Head of caudate nucleus (tissue), 42 donors: ENCODE measurements around the gene NAA16.

Experiments
- DNase-seq, 42 donors: peaks; one replicate each; pipeline versions ENCODE4 v3.0.0 to v3.0.0-alpha.2; 2020 to 2021; ENCODE audit warnings: mixed read lengths in 7 of 42
- intact Hi-C: fragments of 100-400 bp; cut with DNase I; formaldehyde crosslinking; loops from one replicate; pipeline ENCODE4 v1.15.0; 2022

Gene NAA16

DNA sequence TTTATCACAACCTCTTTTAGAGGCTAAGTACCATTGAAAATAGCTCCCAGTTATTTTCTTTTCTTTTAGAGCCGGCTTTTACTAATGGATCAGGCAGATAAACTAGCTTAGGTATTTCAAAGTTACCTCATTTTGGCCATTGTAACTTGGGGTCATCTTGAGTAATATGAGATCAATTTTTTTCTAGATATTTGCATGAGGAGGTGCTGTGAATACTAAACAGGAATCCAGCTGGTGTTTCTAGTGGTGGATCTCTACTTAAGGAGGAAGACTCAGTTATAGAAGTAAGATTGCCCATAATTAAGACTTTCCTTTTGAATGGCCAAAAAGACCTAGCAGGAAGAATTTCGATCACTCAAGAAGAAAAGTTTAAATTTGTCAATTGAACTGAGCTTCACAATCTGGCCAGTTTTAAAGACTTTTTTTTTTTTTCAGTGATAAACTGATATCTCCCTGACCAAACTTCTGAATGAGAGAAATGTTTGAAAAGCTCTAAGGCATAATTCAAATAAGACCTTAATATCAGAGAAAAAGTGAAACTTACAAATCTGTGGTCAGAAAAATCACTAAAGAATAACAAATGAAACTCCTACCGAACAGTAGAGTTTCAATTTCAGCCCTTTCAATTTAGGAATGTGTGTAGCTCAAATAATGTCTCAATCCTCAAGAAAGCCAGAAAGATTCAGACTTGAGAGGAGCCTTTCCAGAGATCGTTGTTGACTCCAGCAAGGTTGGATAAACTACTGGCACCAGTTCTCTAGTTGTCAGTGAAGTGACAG is 11.6 kb upstream of the NAA16 start:
- intact Hi-C loops, result no loop called here
- DNase-seq, result no peak

DNA sequence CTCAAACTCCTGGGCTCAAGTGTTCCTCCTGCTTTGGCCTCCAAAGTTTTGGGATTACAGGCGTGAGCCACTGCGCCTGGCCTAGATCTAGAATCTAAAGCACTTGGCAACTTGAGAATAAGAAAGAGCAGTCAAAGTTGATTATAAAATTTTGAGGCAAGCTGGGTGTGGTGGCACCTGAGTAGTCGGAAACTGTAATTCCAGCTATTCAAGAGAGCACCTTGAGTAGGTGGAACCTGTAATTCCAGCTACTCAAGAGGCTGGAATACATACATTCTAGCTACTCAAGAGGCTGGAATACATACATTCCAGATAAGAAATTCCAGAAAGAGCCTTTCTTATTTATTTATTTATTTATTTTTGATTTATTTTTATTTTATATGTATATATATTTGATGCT is 8.3 kb upstream of the NAA16 start:
- intact Hi-C loops, result no loop called here

DNA sequence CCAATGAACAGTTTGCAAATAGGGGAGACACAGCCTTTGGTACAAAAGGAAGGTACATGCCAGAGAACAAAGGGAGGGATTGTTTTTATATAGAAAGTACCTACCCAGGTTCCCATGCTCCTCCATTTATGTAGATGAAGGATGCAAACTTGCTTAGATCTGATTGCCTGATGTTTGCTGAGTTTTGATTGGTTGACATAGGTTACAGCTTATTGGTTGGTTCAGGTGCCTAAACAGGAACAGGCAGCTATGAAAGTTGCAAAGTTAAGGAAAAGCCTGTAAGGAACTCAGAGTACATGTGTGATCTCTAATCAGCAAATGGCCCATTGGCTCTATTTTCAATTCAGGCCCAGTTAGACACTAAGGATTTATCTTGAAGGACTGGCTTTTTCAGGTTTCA is 6.5 kb upstream of the NAA16 start:
- intact Hi-C loops, result no loop called here
- DNase-seq, result no peak

More for the DNA sequence above, 8.3 kb upstream of the NAA16 start:
- no peak for DNase-seq

DNA sequence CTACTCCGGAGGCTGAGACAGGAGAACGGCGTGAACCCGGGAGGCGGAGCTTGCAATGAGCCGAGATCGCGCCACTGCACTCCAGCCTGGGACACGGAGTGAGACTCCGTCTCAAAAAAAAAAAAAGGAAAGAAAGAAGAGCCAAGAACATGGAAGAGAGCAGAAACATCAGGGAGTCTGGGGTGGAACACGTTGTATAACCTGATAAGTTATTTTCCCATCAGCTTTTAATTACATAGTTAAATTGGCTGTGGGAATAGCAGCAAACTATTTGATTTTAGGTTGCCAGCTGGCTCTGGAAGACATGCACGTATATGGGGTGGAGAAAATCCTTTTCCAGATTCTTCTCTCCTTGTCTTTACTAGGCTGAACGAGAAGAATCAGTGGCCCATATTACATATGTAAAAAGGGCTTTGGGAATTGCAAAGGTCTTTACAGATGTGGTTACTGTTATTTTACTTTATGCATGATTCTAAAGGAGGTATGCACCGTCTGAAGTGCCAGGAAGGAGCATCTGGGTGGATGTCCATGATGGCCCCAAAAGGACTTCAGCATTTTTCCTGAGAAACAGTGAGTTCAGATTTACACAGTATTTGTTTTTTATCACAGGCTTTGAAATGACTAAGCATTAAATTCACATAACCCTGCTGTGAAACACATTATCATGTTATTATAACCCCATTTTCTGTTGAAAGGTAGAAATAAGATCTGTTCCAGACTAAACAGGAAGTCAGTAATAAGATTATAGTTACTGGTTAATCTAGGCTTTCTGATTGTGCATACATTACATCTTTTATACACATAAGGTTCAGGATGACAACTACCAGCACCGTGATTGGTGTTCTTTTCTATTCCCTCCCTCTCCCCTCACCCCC is 4.6 kb upstream of the NAA16 start:
- intact Hi-C loops, result no loop called here
- no peak for DNase-seq

DNA sequence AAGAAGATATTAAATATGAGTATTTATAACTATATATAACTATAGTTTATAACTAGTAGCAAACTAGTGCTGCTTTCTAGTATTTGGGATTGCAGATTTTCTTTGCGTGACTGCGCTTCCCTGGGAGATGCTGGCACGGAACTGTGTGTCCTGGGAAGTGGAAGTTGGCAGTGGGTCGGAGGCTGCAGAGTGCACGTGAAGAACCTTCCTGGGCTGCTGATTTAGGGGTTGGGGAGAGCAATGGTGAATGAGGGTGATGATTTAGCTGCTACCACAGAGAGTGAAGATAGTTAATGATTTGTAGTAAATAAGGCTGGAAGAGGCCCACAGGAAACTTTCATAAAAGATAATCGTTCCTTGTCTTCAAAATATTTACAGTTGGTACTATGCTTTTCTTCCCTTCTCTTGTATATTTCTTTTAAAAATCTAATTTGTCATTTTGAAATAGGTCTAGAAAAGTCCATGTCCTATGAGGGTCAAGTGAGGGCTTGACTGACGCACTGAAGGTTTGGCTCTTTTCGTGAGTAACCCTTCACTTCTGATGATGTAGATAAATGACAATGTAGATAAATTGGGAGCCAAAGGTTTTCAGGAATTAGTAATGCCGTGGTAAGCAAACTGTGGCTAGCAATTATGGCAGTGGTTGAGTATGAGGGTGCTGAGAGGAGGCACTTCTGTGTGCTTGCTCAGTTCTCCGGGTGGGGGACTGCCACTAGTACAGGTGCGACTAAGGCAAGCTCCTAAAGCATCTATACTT is 3.0 kb upstream of the NAA16 start:
- no peak for DNase-seq
- intact Hi-C loops, result no loop called here

DNA sequence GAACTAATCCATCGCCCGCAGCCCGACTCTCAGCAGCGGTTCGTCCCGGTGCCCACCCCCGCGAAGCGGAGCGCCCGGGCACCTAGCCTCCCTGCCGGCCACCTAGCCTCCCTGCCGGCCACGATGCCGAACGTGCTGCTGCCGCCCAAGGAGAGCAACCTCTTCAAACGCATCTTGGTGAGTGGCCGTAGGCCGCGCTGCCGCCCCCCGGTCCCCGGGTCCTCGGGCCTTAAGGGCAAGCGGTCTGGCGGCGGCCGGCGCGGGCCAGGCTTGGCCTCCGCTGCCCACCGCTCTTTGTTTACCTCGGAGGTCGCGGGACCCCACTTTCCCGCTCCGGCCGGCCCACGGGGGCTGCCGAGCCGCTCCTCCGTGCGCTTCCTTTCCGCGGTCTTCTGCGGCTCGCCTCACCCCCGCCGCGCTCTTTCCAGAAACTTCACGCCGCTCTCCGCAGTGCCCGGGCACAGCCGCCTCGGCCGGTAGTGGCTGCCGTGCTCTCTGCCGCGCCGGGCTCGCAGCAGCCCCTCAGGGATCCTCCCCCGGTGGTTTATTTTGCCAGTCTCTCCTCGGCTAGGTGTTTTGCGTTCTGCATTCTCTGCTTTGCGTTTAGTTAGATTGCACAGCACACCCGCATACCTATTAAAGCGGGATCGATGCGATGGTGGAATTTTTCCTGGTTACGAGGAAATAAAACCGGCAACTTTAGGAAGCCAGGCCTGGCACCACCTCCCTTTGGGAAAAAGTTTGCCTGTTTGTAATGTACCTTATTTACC is 524 bp downstream of the NAA16 start:
- intact Hi-C loops, result loop anchor here (5.0 kb wide), 1 partner anchor 249 kb away; the partner anchor contains the start of gene WBP4
- DNase-seq, result peak in 39 of 42 donors; percentile 24 to 84 (median 53)

DNA sequence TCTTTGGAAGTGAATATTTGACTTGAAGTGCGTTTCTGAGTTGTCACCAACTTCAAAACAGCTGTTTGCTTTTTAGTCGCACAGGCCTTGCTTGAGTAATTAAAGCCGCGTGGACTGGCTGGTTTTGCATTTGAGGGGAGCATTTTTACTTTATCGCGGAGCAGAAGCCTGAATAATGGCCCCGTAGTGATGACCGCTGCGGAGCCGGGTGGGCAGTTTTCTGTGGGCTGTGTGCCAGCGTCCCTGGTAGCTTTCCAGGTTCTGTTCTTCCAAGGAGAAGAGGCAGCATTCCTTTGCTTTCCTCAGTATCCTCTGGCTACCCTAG is 1.1 kb downstream of the NAA16 start:
- intact Hi-C loops, result loop anchor here (5.0 kb wide), 1 partner anchor 250 kb away; the partner anchor contains the start of gene WBP4
- peak in 35 of 42 donors; percentile 5 to 71 (median 28) for DNase-seq

DNA sequence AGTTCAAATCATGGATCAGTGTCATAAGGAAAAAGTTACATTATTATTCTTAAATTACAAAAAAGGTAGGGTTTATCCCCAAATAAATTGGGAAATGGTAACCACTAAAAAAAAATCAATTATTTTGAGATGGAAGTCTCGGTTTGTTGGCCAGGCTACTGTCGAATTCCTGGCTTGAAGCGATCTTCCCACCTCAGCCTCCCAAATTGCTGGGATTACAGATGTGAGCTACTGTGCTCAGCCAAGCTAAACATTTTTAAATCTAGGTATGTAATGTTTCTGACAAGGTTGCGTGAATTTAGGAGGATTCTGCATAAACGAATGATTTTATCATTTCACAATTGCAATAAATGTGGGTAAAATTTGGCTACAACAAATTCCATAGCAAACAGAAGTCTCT is 2.0 kb downstream of the NAA16 start:
- intact Hi-C loops, result loop anchor here (5.0 kb wide), 1 partner anchor 251 kb away; the partner anchor contains the start of gene WBP4
- DNase-seq, result no peak

DNA sequence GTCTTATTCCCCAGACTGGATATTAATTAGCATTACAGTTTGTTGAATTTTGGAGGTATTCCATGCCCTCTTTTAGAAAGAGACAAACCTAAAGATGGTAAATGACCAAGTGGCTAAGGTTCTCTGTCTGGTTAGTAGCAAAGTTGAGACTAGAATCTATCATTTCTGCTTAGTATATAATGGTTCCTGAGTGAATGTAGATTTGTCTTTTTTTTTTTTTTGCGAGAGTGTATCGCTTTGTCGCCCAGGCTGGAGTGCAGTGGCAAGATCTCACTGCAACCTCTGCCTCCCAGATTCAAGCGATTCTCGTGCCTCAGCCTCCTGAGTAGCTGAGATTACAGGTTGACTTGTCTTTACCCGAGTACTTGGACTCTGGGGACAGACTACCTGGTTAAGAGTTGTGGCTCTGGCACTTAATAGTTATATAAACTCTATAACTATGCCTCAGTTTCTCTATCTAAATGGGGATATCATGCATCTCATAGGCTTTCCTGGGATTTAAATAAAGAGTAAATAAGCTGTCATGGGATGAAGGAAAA is 2.7 kb downstream of the NAA16 start:
- DNase-seq, result no peak
- intact Hi-C loops, result loop anchor here (5.0 kb wide), 1 partner anchor 251 kb away; the partner anchor contains the start of gene WBP4

DNA sequence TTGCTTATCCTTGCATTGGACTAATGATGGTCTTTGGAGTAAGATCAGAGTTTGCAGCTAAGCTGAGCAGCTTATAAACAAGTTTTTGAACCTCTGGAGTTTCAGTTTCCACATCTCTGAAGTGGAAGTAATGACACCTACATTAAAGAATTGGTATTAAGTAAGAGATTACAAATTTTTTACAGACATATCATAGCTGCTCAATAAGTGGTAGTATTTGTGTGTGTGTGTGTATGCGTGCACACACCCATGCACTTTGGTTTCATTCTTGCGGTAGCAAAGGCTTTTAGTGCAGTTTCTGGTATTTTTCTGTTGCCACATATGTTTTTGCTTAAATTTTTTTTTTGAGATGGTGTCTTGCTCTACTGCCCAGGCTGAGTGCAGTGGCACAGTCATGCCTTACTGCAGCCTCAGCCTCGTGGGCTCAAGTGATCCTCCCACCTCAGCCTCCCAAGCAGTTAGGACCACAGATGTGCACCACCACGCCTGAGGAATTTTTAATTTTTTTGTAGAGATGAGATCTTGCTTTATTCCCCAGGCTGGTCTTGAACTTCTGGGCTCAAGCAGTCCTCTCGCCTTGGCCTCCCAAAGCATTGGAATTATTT is 4.5 kb downstream of the NAA16 start:
- DNase-seq, result no peak
- intact Hi-C loops, result no loop called here

DNA sequence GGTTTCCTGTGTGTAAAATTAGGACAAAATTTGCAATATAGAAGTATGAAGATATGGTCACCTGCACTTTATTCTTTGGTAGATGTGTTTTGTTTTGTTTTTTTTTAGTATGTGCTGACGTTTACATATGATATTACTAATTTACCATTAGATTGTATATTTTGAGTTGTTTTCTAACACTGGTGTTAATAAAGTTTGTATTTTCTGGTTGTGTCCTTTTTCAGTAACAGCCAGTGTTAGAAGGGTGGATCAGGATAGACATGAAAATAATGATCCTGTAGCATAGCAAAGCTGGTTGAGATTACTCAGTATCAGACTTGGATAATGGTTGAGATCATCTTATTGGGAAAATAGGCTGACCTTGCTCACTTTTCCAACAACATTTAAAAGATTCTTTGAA is 6.2 kb downstream of the NAA16 start:
- no peak for DNase-seq
- intact Hi-C loops, result no loop called here

DNA sequence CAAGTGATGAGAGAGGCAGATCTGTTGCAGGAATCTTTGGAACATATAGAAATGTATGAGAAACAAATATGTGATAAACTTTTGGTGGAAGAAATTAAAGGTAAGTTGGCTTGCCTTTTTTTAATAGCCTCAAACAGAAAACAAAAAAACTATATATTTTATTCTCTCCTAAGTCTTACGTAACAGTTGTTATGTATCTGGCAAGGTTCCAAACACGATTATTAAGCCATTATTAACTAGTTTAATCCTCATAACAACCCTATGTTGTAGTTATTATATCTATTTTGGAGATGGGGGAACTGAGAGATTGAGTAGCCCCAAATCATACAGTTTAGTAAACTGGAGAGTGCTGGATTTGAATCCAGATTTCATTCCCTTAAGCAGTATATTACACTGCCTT is 14.7 kb downstream of the NAA16 start:
- no peak for DNase-seq
- intact Hi-C loops, result no loop called here

DNA sequence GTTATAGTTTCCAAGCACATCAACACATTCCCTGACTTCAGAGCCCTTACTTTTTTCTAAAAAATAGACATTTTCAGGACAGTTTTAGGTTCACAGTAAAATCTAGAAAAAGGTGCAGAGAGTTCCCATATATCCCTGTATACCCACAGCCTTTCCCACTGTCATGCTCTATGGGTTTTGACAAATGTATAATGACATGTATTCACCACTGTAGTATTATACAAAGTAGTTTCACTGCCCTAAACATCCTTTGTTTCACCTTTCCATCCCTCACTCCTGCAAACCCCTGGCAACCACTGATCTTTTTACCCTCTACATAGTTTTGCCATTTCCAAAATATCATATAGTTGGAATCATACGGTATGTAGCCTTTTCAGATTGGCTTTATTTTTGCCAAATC is 15.6 kb downstream of the NAA16 start:
- intact Hi-C loops, result no loop called here

DNA sequence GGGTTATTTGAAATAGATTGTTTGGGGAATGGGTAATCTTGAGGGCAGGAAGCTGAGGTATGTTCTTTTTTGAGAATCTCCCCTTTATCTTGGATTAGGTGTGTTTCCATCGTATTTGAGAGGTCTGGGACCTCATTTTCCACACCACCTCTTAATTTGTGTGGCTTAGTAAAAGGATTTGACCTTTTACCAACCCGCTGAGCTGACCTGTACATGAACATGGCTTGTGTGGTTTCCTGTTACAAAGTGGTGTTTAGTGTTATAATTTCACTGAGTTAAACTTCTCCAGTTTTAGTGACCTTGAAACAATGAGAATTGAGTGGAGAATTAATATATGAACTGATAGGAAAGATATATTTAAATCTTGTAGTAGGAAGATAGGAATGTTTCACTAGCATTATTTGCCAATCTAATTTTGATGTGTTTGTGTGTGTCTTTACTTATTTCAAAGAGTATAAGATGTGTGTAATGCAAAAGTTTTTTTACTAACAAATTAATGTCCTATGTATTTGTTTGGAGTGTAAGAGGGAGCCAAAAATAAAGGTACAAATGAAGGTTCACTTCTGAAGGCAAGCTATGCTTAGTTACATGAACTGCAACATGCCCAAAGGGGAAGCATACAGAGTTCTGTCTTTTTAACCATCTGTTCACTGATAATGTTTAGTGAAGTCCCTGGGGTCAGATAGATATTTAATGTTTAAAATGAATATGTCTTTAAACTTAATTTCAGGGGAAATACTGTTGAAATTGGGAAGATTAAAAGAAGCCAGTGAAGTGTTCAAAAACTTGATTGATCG is 17.1 kb downstream of the NAA16 start:
- DNase-seq, result no peak
- intact Hi-C loops, result no loop called here

More for the DNA sequence above, 15.6 kb downstream of the NAA16 start:
- no peak for DNase-seq

DNA sequence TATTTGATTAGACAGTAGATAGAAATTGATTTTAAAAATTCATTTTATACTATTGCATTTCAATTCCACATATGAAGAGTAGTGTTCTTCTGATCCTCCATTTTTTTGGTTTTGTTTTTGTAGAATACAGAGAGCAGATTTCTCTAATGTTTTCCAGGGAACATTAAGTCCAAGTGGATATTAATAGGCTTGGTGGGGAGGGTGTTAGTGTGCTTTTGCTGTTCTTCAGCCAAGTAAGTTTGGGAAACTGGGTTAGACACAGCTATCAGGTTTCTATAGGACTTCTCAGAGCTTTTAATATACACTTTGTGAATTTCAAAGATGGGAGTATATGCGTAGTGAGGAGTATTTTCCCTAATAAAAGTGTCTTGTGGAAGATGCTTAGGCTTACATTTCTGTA is 21.8 kb downstream of the NAA16 start:
- intact Hi-C loops, result no loop called here
- DNase-seq, result no peak

DNA sequence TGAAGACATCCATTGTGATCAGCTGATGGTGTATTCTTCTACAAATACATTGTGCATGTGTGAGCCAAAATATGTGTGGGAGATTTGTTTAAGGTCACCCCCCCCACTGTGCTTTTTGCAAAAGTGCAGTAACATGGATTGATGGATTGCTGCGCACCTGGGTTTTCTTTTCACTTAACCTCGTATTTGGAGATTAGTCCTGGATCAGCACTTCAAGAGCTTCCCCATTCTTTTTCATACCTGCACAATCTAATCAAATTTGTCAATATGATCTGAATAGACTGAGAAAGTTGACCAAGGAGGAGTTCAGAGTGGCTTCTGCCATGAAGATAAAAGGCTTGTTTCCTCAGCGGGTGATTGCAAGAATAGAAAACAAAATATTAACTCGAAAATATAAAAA is 23.7 kb downstream of the NAA16 start:
- no peak for DNase-seq
- intact Hi-C loops, result no loop called here

DNA sequence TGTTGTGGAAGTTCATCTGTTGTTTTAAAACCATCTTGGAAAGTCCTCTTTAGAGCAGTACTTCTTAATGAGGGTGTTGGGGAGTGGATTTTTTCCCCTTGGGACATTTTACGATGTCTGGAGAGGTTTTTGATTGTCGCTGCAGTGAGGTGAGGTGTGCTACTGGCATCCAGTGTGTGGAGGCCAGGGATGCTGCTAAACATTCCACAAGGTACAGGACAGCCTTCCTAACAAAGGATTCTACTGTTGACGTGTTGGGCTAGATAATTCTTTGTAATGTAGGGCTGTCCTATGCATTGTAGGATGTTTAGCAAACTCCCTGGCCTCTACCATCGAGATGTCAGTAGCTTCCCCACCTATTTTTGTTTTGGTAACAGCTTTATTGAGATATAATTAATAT is 33.3 kb downstream of the NAA16 start:
- intact Hi-C loops, result no loop called here
- DNase-seq, result no peak
